Kidney capillary endothelial cell (primary cell): ENCODE measurements around the gene ULK1.

Source experiments
- DNase-seq: peaks from one replicate; pipeline ENCODE4 v3.0.0-alpha.2; 2018; ENCODE audit warnings: low spot score

The ULK1 gene

DNA sequence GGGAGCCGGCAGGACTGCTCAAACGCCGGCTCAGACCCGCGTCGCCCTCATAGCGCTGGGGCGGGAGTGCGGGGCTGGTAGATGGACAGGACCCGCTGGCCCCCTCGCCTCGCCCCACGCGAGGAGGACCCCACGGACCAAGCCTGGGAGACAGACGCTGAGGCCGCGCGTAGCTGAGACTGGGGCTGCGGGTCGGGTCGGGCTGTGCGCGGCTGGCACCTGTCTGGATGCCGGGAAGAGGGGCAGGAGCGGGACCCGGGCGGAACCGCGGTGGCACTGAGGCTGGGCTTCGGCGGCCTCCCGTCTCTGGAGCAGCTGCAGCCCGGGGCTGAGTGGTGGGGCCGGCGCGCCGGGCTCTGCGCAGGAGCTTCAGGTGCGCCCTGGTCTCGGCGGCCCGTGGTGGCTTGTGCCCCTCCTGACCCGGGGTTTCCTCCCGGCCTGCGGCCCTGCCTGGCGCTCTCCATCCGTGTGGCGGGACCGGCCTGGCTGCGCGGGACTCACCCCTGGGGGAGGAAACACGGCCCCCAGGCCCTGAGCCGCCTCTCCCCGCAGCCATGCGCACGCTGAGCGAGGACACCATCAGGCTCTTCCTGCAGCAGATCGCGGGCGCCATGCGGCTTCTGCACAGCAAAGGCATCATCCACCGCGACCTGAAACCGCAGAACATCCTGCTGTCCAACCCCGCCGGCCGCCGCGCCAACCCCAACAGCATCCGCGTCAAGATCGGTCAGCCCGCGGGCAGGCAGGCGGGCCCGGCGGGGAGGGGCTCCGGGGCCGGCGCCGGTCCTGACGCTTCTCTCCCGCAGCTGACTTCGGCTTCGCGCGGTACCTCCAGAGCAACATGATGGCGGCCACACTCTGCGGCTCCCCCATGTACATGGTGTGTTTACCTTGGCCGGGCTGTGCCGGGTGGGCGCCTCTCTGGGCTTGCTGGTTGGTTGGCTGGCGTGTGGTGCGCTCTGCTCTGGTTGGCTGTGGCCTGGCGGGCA, 14.0 kb downstream of the ULK1 start:
- no peak for DNase-seq

DNA sequence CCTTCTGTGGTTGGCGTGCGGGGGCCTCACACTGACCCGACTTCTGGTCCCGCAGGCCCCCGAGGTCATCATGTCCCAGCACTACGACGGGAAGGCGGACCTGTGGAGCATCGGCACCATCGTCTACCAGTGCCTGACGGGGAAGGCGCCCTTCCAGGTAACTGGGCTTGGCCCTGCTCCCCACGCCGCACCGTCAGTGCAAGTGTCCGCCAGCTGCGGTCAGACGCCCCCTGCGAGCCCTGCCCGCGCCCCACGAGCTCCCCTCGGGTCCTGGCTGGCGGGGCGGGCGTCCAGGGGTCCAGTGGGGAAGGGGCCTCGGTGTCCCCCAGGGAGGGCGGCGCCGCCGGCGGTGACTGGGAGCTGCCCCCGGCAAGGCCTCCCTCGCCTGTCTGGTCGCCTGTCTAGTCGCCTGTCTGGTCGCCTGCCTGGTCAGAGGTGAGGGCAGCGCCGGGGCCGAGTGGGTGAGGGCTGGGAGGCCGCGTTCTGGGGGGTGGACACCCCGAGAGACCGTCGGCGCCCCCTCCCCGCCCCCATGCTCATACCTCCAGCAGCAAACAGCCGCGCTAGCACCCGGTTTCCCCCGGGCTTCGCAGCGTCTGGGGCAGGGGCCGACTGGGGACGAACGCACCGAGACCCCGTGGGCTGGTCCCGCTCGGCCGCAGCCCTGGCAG, 14.8 kb downstream of the ULK1 start:
- DNase-seq = no peak

DNA sequence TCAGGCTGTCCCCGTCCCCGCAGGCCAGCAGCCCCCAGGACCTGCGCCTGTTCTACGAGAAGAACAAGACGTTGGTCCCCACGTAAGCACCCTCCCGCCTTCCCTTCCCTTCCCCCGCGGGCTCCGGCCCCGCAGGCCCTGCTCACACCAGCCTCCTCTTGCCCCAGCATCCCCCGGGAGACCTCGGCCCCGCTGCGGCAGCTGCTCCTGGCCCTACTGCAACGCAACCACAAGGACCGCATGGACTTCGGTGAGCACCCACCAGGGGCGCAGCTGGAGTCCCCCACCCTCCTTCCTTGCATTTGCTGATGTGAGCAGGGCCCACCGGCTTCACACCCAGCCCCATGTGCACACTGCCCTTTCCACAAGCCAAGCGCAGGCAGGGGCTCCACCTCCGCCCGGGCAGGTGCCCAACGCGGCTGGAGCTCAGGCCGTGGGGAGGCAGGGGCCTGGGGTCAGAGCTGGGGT, 15.4 kb downstream of the ULK1 start:
- DNase-seq = no peak

DNA sequence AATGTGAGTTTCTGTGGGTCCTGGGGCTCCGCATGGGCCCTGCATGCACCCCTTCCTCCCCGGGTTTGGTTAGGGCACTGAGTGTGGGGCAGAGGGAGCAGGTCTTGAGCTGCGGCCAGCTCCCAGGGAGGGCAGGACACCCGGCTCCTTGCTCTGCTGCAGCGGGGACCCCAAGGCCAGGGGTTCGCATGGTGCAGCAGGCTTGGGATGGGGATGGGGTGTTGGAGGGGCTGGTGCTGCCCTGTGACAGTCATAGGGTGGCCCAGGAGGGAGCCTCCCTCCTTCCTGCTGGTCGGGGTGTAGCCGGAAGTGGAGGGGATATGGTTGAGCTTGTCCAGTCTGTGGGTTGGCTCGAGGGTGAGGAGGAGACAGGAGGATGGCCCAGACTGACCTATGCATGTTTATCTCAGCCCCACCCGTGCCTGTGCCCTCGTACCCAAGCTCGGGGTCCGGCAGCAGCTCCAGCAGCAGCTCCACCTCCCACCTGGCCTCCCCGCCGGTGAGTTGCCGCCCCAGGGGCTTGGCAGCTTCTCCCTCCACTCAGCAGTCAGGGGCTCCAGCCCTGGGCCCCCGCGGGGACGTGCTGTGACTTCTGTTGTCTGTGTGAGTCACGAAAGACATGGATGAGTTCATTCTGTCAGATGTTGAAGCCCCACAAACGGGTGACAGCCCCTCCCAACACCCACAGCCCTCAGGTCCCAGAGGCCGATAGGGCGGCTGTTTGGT, 16.0 kb downstream of the ULK1 start:
- DNase-seq = no peak

DNA sequence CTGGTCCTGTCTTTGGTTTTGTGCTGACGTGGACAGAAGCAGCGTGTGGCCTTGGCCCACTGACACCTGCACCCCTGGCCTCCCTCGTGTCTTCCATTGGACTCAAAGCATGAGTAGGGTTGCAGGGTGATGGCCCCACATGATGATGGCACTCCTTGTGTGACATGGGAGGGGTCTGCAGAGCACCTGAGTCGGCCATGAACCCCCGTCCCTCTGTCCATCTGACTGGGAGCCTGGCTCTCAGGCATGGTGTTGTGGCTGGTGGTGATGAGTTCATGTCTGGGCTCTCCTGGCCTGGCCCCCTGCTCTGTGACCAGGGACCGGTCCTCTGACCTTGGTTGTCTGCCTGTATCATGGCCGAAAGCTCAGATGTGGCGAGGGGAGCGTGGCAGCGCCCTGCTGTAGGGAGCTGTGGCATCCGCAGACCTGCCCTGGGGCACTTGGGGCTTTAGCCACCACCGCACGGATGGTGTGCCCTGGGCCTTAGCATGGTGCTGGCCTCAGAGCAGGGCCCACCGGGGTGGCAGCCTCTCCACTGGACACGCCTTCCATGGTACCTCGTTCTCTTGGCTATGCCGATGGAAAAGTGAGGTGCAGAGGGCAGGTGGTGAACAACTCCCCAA, 16.7 kb downstream of the ULK1 start:
- no peak for DNase-seq

DNA sequence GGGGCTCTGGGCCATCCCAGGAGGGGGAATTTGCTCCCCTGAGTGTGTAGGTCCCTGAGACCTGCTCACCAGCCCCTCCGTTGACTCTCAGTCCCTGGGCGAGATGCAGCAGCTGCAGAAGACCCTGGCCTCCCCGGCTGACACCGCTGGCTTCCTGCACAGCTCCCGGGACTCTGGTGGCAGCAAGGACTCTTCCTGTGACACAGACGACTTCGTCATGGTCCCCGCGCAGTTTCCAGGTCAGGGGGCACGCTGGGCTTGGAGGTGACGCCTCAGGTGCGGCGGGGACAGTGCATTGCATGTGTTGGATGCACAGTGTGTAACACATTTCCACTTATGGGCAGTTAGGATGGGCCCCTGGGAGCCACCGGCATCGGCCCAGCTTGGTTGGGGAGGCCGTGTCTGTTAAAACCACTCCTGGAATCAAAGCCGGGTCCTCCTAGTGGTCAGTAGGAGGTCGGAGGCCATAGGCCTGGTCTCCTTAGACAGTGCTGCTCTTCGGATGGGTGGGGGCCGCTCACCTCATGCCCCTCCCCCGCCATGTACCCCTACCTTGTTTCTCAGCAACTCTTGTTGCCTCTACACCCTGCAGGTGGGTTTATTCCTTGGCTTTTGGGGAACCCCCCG, 17.5 kb downstream of the ULK1 start:
- no peak for DNase-seq

DNA sequence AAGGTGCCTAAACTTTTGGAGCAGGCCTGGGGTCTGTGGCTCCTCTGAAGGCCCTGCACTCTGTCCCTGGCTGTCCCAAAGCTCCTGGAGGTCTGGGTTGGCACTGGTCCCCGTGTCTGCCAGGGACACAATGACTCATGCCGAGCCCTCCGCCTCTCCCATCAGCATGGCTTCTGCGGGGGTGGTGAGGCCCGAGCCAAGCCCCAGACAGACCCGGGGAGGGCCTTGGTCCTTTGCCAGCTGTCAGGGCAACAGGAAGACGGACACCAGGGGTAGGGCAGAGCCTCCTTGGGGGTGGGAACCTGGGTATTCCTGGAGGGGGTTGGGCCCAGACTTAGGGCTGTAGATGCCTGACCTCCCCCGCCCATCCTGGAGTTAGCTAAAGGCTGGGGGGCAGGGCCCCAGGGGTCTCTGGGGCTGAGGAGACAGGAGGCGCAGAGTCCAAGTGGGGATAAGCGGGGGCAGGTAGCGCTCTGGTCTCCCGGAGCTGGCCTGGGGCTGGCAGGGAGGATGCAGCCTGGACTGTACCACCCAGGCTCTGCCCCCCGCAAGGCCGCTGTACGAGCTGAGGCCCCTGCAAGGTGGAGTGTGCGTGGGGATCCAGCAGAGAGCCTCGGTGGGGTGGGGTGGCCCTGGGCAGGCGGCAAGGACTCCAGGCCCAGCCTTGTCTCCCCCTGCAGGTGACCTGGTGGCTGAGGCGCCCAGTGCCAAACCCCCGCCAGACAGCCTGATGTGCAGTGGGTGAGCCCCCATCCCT, 18.3 kb downstream of the ULK1 start:
- DNase-seq = peak; percentile 87

DNA sequence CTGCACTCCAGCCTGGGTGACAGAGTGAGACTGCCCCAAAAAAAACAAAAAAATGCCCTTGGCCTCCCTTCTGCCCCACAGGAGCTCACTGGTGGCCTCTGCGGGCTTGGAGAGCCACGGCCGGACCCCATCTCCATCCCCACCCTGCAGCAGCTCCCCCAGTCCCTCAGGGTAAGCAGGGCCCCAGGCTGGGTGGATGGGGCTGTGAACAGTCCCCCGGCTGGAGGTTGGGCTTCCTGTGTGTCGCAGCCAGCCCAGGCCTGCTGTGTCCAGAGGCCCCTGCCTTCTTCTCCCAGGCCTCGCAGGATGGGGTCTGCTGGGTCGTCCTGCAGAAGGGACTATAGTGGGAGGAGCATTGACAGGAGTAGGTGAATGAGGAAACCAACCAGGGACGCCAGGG, 19.2 kb downstream of the ULK1 start:
- DNase-seq = no peak

DNA sequence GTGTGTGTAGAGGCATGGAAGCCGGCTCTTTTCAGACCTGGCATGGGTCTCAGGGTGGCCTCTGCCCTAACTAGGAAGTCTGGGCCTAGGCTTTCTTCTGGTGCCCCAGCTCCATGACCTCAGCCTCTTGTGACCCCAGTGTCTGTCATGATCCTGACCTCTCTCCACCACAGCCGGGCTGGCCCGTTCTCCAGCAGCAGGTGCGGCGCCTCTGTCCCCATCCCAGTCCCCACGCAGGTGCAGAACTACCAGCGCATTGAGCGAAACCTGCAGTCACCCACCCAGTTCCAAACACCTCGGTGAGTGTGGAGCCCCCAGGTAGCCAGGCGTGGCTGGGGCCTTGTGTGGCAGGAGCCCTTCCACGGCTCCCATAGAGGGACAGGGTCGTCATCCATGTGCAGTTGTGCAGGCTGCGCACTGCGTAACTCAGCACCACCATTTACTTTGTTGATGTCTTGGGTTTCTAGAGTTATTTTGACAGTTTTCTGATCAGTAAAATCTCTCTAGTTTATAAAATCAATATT, 19.8 kb downstream of the ULK1 start:
- DNase-seq = no peak

DNA sequence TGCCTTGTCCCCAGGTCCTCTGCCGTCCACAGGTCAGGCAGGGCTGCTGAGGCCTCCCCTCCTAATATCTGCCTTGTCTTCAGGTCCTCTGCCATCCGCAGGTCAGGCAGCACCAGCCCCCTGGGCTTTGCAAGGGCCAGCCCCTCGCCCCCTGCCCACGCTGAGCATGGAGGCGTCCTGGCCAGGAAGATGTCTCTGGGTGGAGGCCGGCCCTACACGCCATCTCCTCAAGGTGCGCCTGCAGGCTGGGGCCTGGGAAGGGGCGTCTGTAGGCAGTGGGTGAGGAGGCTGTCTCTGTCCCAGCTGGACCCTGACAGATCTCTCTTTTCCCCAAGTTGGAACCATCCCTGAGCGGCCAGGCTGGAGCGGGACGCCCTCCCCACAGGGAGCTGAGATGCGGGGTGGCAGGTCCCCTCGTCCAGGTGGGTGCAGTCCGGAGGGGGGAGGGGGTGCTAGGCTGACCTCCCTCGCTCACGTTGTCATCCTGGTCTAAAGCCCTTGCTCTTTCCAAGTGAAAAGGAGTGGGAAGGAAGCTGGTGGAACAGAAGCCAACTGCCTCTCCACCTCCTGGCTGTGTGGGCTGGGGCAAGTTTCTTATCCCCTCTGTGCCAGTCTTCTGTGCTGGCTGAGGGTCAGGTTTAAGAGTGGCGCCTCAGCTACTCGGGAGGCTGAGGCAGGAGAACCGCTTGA, 20.7 kb downstream of the ULK1 start:
- no peak for DNase-seq

DNA sequence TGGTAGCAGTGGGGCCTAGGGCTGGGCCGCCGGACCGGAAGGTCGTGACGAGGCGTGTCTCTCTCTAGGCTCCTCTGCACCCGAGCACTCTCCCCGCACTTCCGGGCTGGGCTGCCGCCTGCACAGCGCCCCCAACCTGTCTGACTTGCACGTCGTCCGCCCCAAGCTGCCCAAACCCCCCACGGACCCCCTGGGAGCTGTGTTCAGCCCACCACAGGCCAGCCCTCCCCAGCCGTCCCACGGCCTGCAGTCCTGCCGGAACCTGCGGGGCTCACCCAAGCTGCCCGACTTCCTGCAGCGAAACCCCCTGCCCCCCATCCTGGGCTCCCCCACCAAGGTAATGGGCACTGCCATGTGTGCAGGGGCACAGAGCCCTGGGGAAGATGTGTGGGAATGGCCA, 21.4 kb downstream of the ULK1 start:
- no peak for DNase-seq

DNA sequence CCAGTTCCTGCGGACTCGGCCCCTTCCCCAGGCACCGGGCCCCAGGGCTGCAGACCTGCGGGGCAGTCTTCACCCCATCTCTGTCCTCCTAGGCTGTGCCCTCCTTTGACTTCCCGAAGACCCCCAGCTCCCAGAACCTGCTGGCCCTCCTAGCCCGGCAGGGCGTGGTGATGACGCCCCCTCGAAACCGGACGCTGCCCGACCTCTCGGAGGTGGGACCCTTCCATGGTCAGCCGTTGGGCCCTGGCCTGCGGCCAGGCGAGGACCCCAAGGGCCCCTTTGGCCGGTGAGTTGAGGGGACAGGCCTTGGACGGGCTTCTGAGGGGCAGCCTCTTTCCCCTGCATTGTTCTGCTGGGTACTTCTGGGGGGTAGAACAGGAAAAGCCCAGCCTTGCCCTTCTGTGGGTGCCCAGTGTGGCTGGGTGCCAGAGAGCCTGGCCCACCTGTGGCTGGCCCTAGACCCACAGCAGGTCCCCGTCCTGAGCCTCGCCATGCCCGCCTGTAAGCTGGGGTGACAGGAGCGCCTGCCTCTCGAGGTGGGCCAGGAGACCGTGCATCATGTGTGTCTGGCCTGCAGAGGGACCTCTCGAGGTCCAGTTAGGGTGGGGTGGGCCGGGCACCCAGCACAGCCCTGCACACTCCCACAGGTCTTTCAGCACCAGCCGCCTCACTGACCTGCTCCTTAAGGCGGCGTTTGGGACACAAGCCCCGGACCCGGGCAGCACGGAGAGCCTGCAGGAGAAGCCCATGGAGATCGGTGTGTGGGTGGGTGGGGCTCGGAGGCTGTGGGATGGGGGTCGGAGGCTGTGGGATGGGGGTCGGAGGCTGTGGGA, 22.1 kb downstream of the ULK1 start:
- no peak for DNase-seq

DNA sequence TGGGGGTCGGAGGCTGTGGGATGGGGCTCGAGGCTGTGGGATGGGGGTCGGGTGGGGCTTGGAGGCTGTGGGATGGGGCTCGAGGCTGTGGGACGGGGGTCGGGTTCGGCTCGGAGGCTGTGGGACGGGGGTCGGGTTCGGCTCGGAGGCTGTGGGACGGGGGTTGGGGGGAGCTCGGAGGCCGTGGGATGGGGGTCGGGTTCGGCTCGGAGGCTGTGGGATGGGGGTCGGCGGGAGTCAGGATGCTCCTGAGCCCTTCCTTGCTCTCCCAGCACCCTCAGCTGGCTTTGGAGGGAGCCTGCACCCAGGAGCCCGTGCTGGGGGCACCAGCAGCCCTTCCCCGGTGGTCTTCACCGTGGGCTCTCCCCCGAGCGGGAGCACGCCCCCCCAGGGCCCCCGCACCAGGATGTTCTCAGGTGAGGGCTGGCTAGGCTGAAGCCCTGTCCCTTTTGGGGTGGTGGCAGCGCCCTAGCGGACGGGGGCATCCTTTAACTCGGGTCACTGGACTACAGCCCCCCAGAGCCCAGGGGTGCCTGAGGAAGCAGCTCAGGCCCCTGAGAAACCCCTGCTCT, 22.8 kb downstream of the ULK1 start:
- DNase-seq = no peak

DNA sequence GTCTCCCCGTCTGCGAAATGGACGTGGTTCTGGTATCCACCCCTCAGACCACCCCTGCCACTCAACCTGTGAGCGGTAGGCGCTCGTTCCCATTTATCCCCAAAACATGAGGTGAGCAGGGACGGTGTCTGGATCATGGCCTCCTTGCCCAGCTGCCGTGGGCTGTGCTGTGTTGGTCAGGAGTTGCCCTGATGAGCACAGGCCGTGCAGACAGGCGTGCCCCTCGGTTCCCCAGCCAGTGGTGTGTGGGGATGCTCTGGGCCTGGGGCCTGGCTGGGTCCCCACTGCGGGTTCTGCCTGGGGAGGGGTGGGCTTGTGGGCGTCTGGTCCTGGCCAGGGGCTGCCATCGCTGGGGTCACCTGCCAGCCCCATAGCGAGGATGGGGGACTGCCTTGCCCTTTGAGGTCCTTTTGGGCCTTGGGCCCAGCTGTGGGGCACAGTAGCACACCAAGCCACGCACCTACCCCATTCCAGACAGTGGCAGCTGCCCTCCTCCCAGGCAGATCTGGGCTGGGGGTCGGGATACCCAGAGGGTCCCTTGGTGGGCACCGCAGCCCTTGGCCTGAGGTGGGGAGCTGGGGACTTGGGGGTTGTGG, 23.4 kb downstream of the ULK1 start:
- DNase-seq = no peak

DNA sequence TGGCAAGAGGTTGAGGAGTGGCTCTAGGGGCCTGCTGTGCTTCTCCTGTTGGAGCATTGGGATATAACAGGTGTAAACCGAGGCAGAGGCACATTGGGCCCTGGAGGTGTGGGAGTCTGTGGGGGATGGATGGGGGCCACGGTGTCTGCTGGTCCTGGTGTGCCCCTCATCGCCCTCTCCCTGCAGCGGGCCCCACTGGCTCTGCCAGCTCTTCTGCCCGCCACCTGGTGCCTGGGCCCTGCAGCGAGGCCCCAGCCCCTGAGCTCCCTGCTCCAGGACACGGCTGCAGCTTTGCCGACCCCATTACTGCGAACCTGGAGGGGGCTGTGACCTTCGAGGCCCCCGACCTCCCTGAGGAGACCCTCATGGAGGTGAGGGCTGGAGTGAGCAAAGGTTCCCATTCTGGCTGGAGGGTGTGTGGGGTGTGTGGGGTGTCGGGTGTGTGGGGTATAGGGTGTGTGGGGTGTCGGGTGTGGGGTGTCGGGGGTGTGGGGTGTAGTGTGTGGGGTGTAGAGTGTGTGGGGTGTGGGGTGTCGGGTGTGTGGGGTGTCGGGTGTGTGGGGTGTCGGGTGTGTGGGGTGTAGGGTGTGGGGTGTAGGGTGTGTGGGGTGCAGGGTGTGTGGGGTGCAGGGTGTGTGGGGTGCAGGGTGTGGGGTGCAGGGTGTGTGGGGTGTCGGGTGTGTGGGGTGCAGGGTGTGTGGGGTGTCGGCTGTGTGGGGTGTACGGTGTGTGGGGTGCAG, 24.1 kb downstream of the ULK1 start:
- DNase-seq = no peak

DNA sequence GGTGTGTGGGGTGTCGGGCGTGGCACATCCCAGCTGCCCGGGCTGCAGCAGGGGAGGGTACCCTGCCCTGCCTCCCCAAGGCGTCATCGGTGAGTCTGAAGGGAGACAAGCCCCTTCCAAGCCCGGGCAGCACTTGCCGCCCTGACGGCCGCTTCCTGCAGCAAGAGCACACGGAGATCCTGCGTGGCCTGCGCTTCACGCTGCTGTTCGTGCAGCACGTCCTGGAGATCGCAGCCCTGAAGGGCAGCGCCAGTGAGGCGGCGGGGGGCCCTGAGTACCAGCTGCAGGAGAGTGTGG, 24.6 kb downstream of the ULK1 start:
- no peak for DNase-seq

DNA sequence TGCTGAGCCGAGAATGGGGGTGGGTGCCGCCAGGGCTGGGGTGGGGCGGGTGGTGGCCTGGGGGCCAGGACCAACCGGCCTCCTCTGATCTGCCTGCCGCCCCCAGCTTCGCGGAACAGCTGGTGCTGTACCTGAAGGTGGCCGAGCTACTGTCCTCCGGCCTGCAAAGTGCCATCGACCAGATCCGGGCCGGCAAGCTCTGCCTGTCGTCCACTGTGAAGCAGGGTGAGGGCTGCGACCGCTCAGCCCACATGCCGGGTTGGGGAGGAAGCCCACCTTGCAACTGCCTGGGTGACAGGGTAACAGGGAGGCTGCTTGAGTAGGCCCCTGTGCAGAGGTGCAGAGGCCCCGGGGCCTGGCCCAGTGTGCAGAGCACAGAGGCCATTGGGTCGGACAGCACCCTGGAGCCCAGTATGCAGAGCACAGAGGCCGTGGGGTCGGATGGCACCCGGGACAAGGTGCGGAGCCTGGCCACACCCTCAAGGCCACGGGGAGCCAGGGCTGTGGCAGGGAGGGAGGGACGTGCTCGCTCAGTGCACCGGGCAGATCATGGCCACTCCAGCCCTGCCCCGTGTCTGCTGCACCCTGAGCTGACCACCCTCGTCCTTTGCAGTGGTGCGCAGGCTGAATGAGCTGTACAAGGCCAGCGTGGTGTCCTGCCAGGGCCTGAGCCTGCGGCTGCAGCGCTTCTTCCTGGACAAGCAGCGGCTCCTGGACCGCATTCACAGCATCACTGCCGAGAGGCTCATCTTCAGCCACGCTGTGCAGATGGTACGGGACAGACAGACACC, 25.1 kb downstream of the ULK1 start:
- DNase-seq = no peak
